ENCODE results near the gene GOLGA6L10.
"Not testable (repeated sequence)": the region's sequence is repeated elsewhere in the genome, so short reads cannot be mapped to it uniquely, and the experiment has no call there.

GOLGA6L10 gene, protein sequence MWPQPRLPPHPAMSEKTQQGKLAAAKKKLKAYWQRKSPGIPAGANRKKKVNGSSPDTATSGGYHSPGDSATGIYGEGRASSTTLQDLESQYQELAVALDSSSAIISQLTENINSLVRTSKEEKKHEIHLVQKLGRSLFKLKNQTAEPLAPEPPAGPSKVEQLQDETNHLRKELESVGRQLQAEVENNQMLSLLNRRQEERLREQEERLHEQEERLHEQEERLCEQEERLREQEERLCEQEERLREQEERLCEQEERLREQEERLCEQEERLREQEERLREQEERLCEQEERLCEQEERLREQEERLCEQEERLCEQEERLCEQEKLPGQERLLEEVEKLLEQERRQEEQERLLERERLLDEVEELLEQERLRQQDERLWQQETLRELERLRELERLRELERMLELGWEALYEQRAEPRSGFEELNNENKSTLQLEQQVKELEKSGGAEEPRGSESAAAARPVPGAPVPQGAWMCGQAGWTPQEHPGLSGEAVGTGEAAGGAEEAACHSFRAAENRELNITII

DNA sequence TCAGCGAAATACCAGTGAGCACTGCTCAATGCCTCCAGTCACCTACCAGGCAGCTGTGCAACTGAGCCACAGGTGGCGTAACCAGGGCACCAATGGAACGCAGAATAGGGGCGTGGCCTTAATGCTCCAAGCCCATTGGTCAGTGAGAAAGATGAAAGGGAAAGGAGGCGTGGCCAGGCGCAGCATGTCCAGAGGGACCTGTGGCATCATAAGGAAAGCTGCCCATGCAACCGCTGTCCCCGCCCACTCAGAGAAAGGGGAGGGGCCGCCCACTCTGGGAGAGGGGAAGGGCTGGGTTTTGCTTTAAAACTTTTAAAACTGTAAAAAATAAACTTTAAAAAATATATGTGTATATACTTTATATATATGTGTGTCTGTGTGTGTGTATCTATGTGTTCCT, at the start of gene GOLGA6L10:
Gene GOLGA6L10, minus strand, starts transcription at position 101 of the 400 bp plus-strand sequence. Its CDS starts 100 bp downstream, at position 1.
- not testable (repeated sequence) for DNase-seq (ENCODE audit: low read depth)

DNA sequence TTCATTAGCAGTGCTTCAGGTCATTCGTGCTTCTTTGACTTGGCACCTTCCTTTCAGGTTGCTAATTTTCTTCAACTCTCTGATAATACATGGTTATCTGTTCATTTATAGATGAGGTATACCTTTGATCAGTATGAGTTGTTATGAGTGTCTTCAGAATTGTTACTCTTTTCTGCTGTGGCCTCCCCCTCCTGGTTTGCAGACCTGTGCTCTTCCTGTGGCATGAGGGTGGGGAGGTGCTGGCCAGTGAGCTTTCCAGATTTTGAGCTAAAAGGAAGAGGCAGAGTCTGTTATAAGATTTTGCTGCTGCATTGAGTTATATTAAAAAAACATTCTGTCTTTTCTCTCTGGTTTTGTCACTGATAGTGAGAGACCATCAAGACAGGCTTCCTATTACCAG, 49.5 kb upstream of the GOLGA6L10 start:
- no peak for DNase-seq (ENCODE audit: low read depth)

DNA sequence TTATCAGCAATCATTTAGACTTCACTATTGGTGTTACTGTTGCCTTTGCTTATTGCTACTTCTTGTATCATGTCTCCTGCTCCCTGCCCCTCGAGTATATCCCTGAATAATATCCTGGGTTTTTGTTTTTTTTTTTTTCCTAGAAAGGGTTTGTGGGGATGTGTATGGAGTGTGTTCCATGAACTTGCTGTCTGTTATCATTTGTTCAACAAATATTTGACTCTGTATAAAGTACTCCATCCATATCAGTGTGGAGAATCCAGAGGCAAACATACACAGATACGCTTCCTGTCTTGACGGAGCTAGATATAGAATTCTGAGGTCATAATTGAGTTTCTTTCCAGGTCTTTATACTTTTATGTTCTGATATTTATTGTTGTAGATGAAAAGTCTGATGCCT, 48.5 kb upstream of the GOLGA6L10 start:
- no peak for DNase-seq (ENCODE audit: low read depth)

DNA sequence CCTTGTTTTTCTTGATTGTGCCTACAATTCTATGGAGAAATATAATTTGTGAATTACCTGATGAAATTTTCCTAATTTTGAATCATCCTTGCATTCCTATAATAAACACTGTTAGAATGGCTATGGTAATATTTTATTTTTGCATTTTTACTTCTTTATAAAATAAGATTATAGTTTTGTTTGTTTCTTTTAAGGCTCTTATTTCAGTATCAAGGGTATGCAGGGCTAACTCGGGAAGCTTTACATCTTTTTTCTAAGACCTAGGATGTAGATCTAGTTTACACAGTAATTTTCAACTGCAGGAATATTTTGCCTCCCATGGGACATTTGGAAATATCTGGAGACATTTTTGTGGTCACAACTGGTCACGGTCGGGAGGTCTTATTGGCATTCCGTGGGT, 46.5 kb upstream of the GOLGA6L10 start:
- not testable (repeated sequence) for DNase-seq (ENCODE audit: low read depth)

DNA sequence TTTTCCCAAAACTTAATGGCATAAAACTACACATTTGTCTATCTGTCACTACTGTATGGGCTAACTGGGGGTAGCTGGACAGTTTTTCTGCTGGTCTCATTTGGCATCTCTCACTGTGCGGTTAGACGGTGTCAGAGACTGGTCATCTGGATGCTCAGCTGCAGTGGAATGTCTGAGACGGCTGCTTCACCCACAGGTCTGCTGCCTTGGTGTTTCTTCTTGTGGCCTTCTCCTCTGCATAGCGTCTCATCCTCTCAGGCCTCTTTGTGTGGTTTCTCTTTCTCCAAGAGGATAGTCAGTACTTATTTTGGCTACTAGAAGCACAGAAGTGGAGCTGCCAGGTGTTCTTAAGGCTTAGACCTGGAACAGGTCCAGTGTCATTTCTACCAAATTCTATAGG, 44.4 kb upstream of the GOLGA6L10 start:
- no peak for DNase-seq (ENCODE audit: low read depth)

DNA sequence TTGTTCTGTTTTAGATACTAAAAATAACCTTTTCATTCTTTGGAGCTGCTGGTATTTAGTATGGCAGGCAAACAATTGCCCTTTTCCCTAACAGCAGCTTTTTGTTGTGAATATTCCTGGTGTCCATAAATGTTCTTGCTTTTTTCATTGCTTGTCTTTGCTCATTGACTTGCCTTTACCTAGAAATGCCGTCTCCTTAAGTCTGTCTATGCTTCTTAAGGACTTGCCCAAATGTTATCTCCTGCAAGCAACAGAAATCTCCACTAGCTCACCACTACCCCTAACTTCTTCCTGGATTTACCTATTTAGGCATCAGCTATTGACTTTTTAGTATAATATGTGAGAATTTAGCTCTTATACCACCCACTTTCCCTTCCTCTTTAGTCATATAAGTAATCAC, 42.8 kb upstream of the GOLGA6L10 start:
- not testable (repeated sequence) for DNase-seq (ENCODE audit: low read depth)

DNA sequence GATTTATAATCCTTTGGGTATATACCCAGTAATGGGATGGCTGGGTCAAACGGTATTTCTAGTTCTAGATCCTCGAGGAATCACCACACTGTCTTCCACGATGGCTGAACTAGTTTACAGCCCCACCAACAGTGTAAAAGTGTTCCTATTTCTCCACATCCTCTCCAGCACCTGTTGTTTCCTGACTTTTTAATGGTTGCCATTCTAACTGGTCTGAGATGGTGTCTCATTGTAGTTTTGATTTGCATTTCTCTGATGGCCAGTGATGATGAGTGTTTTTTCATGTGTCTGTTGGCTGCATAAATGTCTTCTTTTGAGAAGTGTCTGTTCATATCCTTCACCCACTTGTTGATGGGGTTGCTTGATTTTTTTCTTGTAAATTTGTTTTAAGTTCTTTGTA, 40.9 kb upstream of the GOLGA6L10 start:
- not testable (repeated sequence) for DNase-seq (ENCODE audit: low read depth)

DNA sequence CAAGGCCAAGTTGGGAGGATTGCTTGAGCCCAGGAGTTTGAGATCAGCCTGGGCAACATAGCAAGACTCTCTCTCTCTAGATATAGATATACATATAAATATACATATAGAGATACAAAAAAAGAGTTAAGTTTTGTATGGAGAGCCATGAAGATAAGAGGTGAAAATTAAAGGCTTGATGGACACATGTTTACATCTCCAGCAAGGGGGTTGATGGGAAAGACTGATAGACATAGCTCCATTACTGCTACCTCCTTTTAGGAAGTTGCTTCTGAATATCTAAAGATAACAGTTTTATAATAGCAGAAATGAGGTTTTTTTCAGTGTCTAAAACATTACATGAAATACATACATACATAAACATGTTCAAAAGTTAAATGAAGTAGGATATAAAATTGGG, 37.9 kb upstream of the GOLGA6L10 start:
- DNase-seq (ENCODE audit: low read depth), result not testable (repeated sequence)

DNA sequence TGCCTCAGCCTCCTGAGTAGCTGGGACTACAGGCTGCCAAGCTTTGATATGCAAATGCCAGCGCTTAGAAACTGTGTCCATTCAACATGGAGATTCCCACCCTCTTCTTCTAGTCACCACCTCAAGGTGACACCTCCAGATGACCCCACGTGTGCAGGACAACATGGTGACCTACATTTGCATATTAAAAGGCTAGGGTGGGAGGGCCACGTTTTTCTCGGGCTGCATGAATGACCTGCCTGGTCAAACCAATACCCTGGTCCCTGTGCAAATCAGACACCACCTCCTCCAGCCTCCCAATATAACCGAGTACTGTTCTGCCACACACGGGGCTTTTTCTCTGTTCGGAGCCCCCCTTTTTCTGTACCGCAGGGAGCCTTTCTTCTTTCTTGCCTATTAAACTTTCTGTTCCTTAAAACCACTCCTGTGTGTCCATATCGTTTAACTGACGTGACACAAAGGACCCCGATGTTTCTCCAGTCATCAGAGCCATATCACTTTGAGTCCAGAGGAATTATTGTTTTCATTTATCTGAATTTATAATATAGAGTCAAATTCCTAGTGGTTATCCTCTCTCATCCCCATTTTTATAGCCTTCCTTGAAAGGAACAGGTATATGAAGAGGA, 32.2 kb upstream of the GOLGA6L10 start:
- DNase-seq (ENCODE audit: low read depth), result not testable (repeated sequence)

DNA sequence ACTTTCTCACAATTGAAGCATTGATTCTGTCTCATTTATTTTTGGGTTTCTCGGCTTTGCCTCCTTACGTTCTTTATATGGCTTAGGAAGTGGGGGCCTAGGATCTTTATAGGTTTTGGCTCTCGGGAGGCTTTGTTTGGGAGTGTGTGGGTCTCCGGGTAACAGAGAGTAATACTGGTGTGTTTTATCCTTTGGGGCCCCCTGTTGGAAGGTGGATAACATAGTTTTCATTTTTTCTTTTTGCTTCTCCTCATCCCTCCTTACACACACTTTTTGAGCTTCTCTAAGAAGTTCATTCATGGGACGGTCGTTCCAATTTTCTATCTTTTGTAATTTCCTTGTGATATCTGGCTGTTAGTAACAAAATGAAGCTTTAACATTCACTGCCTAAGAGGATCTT, 30.3 kb upstream of the GOLGA6L10 start:
- not testable (repeated sequence) for DNase-seq (ENCODE audit: low read depth)

DNA sequence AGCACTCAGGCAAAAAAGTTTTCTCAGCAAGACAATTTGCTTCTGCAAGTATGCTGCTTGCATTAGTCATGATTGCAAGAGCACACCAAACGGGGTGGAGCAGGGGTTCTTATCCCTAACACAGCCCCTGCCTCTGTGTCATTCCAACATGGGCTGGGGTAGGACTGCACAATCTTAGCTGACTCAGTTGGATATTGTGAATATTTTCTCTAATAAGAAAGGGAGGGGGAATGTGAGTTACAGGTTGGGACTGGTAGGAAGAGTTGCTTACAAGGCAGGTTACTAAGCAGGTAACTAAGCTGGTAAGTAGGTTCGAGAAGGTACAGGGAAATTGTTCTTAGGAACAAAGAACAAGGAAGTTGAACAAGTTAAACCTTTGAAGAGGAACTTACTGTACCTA, 24.4 kb upstream of the GOLGA6L10 start:
- not testable (repeated sequence) for DNase-seq (ENCODE audit: low read depth)

DNA sequence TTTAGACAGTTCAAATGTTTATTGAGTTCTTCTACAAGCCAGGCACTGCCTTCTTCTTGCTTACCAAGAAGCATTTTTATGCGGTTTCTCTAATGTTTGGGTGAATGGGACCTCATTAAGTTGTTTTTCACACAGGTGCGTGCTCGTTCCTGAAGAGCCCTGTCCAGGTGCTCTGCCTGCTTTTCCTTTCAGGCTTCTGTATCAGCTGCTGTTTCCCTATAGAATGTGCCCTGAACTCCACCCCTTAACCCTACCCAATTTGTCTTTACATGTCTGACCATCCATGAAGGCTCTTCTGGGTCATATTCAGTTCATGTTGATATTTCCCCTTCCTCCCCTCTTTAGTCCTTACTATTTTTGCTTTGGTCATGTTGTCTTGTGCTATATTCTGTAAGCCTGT, 22.4 kb upstream of the GOLGA6L10 start:
- DNase-seq (ENCODE audit: low read depth), result no peak

DNA sequence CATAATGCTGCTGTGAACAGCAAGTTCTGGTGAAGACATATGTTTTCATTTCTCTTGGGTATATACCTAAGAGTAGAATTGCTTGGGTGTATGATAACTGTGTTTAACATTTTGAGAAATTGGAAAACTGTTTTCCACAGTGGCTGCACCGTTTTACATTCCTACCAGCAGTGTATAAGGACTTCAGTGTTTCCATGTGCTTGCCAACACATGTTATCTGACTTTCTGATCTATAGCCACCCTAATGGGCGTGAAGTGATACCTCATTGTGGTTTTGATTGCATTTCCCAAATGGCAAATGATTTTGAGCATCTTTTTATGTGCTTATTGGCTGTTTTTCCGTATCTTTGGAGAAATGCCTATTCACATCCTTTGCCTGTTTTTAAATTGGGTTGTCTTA, 18.5 kb upstream of the GOLGA6L10 start:
- DNase-seq (ENCODE audit: low read depth), result not testable (repeated sequence)

DNA sequence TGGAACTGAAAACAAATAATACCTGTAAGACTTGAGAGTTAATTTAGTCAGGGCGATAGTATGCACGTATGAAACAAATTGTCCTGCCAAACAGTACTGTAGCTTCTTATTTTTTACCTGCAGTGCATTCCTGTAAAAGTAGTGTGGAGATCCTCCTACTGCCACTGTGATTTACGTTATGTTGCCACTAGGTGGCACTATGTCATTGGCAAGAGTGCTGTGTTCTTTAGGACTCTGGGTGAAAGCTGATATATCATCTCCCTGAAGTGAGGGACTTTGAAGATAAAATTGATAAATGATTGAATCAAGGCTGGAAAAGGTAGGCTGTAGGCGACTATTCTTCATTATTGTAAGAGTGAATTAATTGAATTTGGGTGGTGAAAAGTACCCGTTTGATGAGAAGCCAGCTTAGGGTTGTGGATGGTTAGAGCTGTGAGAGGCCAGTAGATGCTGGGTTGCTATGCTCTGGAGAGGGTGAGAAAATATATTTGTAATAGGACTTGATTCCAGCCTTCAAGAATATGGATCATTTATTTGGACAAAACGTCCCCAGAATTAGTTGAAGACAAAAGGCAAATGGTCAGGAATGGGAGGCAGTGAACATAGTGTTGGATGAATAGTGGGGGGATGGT, 16.5 kb upstream of the GOLGA6L10 start:
- not testable (repeated sequence) for DNase-seq (ENCODE audit: low read depth)

DNA sequence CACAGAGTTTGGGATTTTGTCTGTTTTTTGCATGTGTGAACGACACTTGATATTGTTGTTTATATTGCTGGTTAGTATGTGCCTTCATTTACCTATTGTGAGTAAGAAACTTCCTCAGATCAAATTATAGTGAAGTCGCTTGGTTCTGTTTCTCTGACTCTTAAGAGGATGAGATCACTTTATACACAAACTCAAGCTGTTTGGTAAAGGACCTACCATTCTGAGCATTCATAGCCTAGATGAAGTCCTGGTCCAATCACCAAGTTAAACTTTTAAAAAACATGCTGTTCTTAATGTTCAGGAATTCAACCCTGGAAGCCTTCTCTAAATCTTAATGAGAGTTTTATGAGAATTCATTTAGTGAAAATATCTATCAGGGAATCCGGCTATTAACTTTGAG, 15.3 kb upstream of the GOLGA6L10 start:
- DNase-seq (ENCODE audit: low read depth), result not testable (repeated sequence)

DNA sequence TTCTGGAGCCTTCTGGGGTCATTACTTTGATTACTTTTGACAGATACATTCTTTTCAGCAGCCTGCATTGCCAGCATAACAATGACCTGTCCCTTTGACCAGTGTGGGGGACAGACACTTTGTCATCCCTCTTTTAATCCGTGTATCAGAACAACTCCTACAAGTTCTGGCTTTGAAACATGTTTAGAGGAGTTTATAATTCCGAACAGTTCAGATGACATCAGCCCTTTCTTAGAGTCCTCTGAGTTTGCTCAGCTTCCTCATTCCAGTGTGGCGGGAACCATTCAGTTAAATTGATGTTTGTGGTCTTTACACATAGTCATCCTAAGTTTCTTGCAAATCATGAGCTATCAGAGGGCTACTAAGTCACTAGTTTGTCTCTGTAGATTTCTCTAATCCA, 13.5 kb upstream of the GOLGA6L10 start:
- not testable (repeated sequence) for DNase-seq (ENCODE audit: low read depth)

DNA sequence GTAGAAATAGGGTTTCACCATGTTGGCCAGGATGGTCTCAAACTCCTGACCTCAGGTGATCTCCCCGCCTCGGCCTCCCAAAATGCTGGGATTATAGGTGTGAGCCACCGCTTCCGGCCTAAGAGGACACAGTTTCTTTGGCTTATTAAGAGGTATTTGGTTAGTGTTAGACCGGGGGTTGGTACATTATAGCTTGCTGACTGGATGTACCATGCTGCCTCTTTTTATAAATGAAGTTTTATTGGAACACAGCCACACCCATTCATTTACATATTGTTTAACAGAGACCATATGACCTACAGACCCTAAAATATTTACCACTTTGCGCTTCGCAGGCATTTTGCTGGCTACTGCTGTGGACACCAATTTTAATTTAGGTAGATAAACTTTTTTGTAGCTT, 11.3 kb upstream of the GOLGA6L10 start:
- DNase-seq (ENCODE audit: low read depth), result not testable (repeated sequence)

DNA sequence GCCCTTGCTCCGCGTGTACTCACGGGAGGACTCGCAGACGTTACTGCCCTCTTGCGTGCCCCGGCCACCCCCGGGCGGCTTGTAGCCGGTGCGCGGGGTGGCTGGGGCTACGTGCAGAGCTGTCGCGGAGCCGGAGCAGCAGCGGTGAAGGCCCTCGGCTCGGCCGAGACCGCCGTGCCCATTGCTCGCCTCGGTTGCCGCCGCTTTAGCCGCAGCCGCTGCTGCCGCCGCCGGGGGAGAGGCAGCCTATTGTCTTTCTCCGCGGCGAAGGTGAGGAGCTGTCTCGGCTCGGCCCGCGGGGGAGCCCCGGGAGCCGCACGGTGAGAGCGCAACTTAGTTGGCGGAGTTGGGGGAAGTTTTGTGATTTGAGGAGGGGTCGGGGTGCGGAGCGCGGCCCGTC, 5.8 kb upstream of the GOLGA6L10 start:
- DNase-seq (ENCODE audit: low read depth), result not testable (repeated sequence)

DNA sequence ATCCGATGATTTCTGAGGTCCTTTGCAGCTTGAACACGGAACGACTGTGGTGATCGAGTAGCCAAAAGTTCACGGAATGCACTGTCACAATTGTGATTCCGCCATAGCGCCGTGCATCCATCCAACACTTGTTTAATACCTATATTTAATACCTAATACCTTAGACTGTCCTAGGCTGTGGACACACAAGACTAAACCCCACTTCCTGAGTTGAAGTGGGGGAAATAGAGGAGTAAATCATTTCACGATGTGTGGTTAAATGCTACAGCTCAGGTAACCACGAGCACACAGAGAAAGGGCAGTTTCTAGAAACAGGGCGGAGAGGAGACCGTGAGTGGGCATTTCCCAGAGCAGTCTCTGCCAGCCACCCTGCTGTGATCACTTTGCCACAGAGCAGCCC, 5.3 kb upstream of the GOLGA6L10 start:
- not testable (repeated sequence) for DNase-seq (ENCODE audit: low read depth)

DNA sequence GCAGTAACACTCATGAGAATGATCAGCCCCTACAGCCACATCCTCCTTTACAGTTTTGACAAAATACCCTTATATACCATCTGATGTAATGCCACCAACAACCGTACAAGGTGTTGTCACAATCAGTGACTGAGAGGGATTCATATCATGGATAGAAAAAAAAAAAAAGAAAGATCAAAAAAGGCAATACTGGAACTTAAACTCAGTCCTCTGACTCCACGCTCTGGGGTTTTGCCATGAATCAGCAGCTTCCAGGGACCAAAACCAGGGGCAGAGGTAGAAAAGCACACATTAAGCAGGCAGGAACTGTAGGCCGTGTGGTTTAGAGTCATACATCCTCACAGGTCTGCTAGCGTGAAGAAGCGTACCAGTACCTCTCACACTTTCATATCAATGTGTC, 1.6 kb downstream of the GOLGA6L10 start:
- not testable (repeated sequence) for DNase-seq (ENCODE audit: low read depth)

DNA sequence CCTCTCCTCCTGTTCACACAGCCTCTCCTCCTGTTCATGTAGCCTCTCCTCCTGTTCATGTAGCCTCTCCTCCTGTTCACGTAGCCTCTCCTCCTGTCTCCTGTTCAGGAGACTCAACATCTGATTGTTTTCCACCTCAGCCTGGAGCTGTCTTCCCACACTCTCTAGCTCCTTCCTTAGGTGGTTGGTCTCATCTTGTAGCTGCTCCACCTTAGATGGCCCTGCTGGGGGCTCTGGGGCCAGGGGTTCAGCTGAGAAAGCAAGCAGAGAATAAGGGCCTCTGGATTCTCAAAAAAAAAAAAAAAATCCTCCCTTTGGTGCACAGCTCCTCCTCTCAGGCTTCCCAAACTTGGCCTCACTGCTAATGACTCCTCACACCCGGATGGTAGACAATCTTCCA, 4.1 kb downstream of the GOLGA6L10 start:
- not testable (repeated sequence) for DNase-seq (ENCODE audit: low read depth)

DNA sequence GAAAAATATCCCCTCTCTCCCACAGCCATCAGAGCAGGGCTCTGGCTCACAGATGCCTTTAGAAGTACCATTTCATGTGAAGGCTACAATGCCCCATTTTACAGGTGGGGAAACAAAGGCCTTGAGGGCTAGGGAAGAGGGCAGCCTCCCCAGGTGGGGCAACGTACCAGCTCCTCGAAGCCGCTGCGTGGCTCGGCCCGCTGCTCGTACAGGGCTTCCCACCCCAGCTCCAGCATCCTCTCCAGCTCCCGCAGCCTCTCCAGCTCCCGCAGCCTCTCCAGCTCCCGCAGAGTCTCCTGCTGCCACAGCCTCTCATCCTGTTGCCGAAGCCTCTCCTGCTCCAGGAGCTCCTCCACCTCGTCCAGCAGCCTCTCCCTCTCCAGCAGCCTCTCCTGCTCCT, 4.9 kb downstream of the GOLGA6L10 start:
- not testable (repeated sequence) for DNase-seq (ENCODE audit: low read depth)

DNA sequence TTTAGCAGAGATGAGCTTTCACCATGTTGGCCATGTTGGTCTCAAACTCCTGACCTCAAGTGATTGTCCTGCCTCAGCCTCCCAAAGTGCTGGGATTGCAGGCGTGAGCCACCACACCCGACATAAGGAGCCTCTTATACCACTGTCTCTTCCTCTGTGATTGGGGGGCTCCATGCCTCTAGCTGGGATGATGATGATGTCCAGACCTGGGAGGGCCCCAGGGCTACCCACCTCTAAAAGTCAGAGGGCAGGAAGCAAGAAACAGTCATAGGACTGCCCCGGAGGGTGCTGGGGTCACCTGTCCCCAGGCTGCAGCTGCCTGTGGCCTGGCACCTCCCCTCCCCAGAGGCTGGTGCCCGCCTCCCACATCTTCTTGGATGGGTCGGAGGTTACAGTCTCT, 5.4 kb downstream of the GOLGA6L10 start:
- DNase-seq (ENCODE audit: low read depth), result not testable (repeated sequence)

All from stimulated activated CD8-positive, alpha-beta memory T cell treated with anti-CD3 and anti-CD28 coated beads, Interleukin-15, amount 100 ng/mL, for 24 hours (primary cell).